ENCODE measurements around the gene PIK3CB.

PIK3CB gene

DNA sequence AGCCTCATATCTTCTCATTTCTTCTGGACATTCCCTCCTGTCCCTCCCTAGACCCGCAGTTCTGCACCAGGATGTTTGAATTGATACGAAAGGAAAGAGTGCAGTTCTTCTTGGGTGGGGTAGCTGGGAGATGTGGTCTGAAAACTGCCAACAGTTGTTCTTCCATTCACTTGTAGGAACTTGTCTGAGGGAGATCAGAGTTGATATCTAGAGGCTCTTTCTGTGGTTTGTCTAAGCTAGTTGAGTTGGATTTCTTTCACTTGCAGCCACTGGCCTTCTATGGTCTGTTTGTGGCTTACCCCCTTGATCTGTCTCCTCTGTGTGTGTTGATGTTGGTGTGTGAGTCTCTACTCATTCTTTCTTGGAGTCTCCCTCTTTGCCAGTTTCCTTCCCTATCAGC lies 42.5 kb upstream of the PIK3CB start:
- Histone ChIP-seq H3K27me3 (ENCODE audit: insufficient read depth, low read length) (no peaks in the 10 kb centered on the region), H3K27ac (ENCODE audit: low read depth, low read length, poor library complexity, severe bottlenecking) (no peak overlapping the region), H3K9me3 (ENCODE audit: low read length) (peaks cover 9% of the 10 kb centered on the region), H4K20me1 (ENCODE audit: insufficient read depth, low read length) (no peaks in the 10 kb centered on the region), H2AFZ (ENCODE audit: low read length) (no peak overlapping the region), H3K4me2 (ENCODE audit: low read length) (no peak overlapping the region), H3K4me1 (ENCODE audit: insufficient read depth, low read length, severe bottlenecking) (no peaks in the 10 kb centered on the region), H3K9me2 (ENCODE audit: low read depth, low read length) (no peaks in the 10 kb centered on the region), H3K79me2 (ENCODE audit: insufficient read depth, low read length) (no peaks in the 10 kb centered on the region), H3F3A (ENCODE audit: insufficient read depth, low read length) (no peaks in the 10 kb centered on the region), H3K9ac (ENCODE audit: low read length) (no peak overlapping the region), H3K4me3 (ENCODE audit: low read depth, low read length, poor library complexity, severe bottlenecking) (no peak overlapping the region), H3K36me3 (ENCODE audit: insufficient read depth, low read length) (no peaks in the 10 kb centered on the region)
- TF ChIP-seq EZH2 (IDR thresholded peaks at IDR 0.05; ENCODE audit: borderline replicate concordance, low read length) (no peak), CTCF (IDR thresholded peaks at IDR 0.05; ENCODE audit: low read length) (no peak)

GRCh38 chr3:138875754-138876664 lies 41.3 kb upstream of the PIK3CB start:
- Histone ChIP-seq H2AFZ (ENCODE audit: low read length) (no peak overlapping the region), H3K9ac (ENCODE audit: low read length) (no peak overlapping the region), H3F3A (ENCODE audit: insufficient read depth, low read length) (no peaks in the 10 kb centered on the region), H3K4me1 (ENCODE audit: insufficient read depth, low read length, severe bottlenecking) (no peaks in the 10 kb centered on the region), H4K20me1 (ENCODE audit: insufficient read depth, low read length) (no peaks in the 10 kb centered on the region), H3K4me3 (ENCODE audit: low read depth, low read length, poor library complexity, severe bottlenecking) (no peak overlapping the region), H3K36me3 (ENCODE audit: insufficient read depth, low read length) (no peaks in the 10 kb centered on the region), H3K79me2 (ENCODE audit: insufficient read depth, low read length) (no peaks in the 10 kb centered on the region), H3K27me3 (ENCODE audit: insufficient read depth, low read length) (no peaks in the 10 kb centered on the region), H3K4me2 (ENCODE audit: low read length) (no peak overlapping the region), H3K9me2 (ENCODE audit: low read depth, low read length) (no peaks in the 10 kb centered on the region), H3K9me3 (ENCODE audit: low read length) (peaks cover 9% of the 10 kb centered on the region), H3K27ac (ENCODE audit: low read depth, low read length, poor library complexity, severe bottlenecking) (no peak overlapping the region)
- TF ChIP-seq EZH2 (IDR thresholded peaks at IDR 0.05; ENCODE audit: borderline replicate concordance, low read length): no peak
- TF ChIP-seq CTCF (IDR thresholded peaks at IDR 0.05; ENCODE audit: low read length): no peak

- Histone ChIP-seq H3K36me3 (ENCODE audit: insufficient read depth, low read length) (no peaks in the 10 kb centered on the region), H3K4me3 (ENCODE audit: low read depth, low read length, poor library complexity, severe bottlenecking) (no peak overlapping the region), H3F3A (ENCODE audit: insufficient read depth, low read length) (no peaks in the 10 kb centered on the region), H3K4me1 (ENCODE audit: insufficient read depth, low read length, severe bottlenecking) (no peaks in the 10 kb centered on the region), H3K9me2 (ENCODE audit: low read depth, low read length) (no peaks in the 10 kb centered on the region), H3K9me3 (ENCODE audit: low read length) (peaks cover 9% of the 10 kb centered on the region), H3K4me2 (ENCODE audit: low read length) (no peak overlapping the region), H2AFZ (ENCODE audit: low read length) (no peak overlapping the region), H3K9ac (ENCODE audit: low read length) (no peak overlapping the region), H4K20me1 (ENCODE audit: insufficient read depth, low read length) (no peaks in the 10 kb centered on the region), H3K27ac (ENCODE audit: low read depth, low read length, poor library complexity, severe bottlenecking) (no peak overlapping the region), H3K27me3 (ENCODE audit: insufficient read depth, low read length) (no peaks in the 10 kb centered on the region), H3K79me2 (ENCODE audit: insufficient read depth, low read length) (no peaks in the 10 kb centered on the region)
- no peak for TF ChIP-seq CTCF (IDR thresholded peaks at IDR 0.05; ENCODE audit: low read length)
- no peak for TF ChIP-seq EZH2 (IDR thresholded peaks at IDR 0.05; ENCODE audit: borderline replicate concordance, low read length)
Measured at GRCh38 chr3:138875096-138875753, 40.5 kb upstream of the PIK3CB start.

All from OCI-LY1 (cell line).